ELR (cell line): ENCODE results near the gene PPM1H.
A peak's percentile ranks its signal among the peaks of the same experiment; 100 is the strongest.

Experiments used
- DNase-seq: peaks from one replicate; pipeline ENCODE4 v3.0.0-alpha.2; 2015; ENCODE audit warnings: low read depth

Gene PPM1H

DNA sequence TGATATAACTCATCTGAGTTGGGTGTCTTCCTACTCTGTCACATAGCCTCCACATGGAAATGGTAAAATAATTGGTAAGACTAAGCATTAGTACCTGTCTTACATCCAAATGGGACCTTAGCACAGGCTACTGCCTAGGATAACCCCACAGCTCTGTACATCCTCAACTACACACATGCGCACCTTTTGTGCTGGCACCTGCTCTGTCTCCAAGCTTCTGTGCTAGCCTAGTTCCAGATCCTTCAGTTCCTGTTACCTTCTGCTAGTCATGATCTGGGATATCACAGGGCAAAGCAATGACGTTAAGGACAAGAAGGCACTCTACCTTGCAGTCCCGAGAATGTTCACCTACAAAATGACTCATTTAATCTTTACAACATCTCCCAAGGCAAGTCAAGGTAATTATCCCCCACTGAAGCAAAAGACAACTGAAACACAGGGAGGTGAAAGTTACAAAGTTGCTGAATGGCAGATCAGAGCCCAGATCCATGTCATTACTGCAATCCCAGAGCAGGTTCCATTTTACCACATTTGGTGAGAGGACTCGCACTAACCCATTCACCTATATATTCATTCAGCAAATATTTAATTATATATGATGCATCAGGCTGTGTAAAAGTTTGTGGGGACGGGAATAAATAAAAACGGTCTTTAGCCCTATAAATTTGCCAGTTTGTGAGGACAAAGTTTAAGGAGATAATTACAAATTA lies 61.7 kb downstream of the PPM1H start:
- DNase-seq: no peak

DNA sequence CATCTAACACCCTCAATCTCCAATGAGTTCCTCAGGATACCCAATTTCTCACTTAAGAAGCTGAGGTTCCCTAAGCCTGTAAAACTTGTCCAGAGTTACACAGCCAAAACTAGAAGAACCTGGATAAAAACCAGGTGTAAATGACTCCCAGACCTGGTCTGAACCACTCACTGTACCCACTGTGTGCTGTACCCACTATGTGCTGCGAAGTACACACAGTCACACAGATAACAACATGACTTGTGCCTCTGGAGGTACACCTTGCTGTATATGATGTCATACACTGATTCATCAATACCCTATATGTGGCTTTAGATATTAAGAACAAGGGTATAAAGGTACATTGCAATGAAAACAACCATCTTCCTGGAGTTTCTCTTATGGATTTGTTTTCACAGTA lies 66.1 kb downstream of the PPM1H start:
- DNase-seq: no peak

DNA sequence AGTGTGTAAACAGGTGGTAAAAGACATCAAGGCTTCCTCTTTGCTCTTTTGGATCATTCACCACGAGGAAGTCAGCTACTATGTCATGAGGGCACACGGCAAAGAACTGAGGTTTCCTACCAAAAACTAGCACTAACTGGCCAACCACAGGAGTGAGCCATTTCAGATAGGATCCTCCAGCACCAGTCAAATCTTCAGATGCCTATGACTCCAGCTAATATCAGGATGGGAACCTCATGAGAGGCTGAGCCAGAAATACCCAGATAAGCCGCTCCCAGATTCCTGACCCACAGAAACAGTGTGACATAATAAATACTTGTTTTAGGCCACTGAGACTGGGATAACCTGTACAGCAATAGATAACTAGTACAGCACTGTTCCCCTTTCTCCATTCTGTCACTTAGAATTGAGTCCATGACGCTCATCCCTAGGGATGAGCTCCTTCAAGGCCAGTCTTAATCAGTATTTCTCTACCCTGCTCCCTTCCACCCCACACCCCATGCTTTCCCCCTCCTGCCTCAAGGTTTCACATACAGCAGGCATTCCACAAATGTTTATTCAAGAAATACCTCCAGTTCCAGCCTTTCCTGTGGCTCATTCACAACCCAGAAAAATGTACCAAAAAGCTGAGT lies 68.4 kb downstream of the PPM1H start:
- peak; percentile 87 for DNase-seq

DNA sequence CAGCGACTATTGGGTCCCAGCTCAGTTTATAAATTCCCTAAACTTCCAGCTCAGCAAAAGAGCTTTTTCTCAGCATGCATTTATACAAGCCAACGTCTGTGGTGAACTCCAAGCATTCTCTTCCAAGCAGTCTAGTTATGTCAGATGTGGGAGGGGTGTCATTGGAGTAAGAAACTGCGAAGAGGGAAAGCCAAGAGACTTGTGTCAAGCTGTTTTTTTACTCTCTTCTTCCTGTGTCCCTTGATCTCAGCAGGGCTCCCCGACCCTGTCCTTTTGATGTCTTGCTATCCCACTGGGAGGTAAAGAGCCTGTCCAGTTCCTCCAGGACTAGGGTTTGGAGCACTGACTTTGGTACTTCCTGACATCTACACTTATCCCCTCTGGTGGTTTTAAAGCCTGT lies 69.0 kb downstream of the PPM1H start:
- peak; percentile 9 for DNase-seq

DNA sequence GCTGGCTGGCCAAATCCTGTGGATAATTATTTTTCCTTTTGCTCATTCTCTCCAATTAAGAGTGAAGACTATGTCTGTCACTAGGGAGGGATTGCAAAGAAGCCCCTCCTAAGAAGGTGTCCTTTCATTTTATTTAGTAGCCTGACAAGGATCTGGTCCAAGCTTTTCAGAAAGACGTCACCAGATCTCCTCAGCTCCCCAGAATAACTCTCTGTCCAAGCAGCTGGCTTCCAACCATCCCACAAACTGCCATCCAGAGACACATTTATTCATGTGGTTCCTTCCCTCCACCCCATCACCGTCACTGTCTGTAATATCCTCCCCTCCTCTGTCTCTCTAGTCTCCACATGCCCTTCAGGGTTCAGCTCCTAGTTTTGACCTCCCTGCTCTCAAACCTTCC lies 69.9 kb downstream of the PPM1H start:
- DNase-seq: no peak

DNA sequence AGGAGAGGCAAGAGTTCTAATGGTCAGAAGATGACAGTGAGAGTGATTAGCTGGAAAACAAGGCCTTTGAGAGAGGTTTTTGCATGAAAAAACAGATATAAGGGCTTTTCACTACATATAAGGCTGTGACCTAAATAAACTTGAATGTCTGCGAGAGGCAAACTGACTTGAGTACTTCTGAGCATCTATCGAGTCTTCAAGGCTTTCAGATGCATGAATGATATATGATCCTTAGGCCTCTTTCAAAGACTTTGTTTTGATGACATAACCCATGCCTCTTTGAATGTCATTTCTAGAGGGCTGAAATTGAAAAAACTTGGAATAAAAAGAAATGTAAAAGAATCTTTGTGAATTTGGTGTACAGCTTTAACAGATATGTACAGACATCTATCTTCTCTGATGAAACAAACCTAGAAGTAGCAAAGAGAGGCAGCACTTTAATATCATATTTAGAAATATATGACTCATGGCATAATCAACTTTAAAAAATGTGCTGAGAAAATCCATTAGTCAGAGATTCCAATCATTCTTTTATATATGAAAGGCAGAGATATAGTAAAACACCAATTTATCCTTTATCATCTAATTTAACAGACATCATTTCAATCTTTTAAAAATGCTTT lies 72.6 kb downstream of the PPM1H start:
- peak; percentile 88 for DNase-seq

DNA sequence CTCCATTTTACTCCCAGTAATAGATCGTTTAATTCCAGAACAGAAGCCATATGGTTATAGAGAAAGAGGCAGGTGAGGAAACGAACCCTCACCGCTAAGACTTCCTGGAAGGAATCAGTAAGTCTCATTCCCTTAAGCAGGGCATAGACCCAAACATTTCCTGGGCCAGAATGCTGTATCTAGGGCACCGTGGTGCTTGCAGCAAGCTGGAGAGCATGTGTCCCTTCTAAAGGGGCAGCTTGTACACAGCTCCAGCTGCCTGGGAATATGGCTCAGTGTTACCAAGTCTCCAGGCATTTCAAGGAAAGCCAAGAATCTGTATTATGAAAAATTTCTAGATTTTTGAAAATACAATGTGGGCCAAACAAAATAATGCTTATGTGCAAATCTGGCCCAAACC lies 73.4 kb downstream of the PPM1H start:
- DNase-seq: no peak

DNA sequence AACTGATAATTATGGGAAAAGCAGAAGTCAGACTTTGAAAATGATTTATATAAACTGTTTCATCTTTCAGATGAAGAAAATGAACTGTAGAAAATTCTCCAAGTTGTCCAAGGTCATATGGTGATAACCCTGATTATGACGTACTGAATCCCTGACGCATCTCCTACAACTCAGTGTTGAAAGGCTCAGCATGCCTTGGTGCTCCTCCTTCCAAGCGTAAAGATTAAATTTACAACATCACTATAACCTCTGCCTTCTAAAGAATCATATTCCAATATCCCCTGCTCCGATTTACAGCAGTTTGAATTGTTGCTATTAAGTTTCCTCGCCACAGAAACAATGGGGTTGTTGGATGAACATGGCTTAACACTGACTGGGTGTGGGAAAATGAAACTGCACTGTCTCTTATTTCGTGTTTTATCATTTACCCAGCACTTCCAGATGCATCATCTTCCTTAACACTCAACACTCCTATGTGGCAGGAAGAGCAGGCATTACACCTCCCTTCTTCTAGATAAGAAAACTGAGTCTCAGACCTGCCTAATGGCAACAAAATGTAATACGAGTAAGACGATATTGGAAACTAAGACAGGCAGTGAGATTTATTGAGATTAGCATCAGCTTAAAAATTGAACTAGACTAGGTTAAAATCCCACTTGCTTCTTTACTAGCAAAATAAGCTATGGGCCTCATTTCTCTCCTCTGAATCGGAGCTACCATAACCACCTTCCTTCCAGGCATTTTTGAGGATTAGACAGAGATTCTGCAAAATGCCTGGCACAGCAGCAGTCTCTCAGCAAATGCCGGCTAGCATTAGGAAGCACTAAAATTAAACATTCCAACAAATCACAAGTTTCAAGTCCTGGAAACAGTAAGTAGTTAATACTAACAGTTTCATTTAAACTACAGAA lies 74.2 kb downstream of the PPM1H start:
- DNase-seq: peak; percentile 5

DNA sequence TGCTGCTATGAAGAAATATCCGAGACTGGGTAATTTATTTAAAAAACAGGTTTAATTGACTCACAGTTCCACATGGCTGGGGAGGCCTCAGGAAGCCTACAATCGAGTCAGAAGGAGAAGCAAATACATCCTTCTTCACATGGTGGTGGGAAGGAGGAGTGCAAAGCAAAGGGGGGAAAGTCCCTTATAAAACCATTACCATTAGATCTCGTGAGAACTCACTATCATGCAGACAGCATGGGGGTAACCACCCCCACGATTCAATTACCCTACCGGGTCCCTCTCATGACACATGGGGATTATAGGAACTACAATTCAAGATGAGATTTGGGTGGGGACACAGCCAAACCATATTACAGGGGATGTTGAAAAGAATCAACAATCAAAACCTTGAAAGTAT lies 74.9 kb downstream of the PPM1H start:
- no peak for DNase-seq

DNA sequence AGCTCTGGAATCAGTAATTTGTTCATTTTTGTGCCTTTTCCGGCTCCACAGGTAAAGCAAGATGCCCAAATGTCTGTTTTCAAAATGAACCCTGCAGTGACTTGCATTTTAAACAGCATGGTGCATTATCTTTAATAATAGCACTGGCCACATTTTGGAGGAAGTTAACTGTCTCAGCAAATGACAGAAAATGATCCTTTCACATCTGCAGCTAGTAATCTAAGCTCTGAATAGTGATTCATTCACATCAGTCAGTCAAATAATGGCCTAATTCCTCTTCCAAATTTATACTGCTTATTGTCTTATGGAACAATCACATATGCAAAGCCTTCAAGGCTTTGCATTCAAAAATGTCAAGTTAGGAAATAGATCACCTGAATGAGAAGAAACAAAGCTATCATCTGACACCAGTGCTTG lies 75.6 kb downstream of the PPM1H start:
- DNase-seq: no peak

DNA sequence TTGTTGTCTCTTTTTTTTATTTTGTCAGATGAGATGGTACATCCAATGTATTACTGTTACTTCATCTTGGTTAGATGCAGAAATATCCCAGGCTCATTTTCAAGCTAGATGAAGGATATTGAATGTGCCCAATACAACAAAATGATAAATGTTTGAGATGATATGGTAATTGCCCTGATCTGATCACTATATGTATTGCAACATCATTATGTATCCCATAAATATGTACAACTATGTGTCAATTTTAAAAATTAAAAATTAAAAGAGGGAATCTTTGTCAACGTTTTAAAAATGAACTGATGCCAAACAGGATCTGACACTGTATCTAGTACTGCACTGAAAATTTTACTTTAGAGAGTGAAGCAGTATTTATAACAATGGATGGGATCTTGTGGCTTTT lies 78.5 kb downstream of the PPM1H start:
- no peak for DNase-seq

DNA sequence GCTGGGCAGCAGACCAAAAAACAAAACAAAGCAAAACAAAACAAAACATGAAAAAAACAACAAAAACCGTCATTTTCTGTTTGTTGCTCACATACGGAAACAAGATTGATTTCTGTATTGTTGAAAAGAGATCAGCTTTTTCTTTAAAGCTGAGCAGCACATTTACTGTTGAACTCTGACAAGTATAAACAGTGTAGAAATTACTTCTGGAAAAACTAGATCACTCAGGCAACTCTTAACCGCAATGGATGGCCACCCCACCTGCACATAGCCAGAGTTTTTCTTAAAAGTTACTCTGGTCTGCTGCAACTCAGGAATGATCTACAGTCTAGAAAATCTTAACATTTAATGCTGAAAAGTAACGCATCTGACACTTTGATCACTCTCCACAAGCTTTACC lies 80.9 kb downstream of the PPM1H start:
- no peak for DNase-seq

DNA sequence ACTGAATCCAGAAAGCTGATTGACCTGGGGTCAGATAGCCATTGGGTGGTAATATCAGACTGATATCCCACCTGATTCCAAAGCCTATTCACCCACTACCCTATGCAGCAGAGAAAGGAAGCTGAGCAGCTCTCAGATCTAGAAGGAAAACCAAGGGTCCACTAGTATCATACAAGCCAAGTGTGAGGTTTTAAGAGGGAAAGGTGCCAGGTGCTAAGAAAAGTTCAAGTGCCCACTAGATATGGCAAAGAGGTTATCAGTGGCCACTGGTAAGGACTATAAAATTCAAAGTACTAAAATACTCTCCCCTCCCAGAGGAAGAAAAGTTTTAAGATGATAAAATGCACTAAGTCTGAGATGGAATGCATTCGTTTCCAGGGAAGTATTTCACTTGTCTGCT lies 85.6 kb downstream of the PPM1H start:
- no peak for DNase-seq

DNA sequence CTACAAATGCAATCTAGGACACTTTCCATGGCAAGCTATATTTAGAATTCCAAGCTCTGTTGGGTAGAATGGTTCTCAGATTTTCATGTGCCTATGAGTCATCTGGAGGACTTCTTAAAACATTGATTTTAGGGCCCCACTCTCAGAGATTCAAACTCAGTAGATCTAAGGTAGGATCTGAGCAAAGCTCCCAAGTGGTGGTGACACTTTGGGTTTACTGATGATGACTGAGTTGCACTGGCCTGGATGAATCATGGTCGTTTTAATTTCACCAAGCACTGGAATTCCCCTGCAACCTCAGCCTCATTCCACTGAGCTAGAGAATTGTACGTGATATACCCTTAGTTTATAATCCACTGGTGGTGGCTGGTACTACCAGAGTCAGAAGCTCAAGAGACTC lies 86.5 kb downstream of the PPM1H start:
- peak; percentile 89 for DNase-seq

DNA sequence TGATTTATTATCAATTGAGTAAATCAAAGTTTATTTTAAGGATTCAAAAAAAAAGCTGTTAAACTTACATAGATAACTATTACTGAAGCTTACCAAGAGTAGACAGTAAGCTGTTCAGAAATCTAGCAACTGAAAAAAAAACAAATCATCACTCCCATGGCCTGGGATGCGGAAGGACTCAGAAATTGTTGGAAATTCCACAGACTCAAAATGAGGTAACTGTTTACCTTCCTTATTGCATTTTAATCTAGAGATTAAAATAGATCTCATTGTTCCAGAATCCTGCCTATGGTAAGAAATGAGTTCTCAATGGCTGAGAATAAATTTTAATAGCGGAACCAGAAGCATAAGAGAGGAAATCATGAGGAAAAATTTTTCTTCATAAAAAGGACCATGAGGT lies 87.2 kb downstream of the PPM1H start:
- no peak for DNase-seq

DNA sequence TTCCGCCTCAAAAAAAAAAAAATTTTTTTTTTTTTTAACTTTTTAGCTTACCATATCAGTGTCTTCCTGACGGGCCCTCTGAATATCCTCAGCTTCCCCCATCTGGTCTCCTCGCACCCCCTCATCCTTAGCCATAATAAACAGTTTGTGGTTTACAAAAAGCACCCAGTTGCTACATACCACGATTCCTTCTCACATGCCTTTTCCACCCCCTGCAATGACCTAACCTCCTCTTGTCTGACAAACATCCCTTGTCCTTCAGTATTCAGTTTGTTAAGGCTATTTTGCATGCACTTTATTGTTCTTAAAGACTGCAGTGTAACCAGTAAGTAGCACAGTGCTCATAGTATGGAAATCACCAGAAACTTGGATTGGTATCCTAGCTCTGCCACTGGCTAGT lies 88.5 kb downstream of the PPM1H start:
- DNase-seq: peak; percentile 55

DNA sequence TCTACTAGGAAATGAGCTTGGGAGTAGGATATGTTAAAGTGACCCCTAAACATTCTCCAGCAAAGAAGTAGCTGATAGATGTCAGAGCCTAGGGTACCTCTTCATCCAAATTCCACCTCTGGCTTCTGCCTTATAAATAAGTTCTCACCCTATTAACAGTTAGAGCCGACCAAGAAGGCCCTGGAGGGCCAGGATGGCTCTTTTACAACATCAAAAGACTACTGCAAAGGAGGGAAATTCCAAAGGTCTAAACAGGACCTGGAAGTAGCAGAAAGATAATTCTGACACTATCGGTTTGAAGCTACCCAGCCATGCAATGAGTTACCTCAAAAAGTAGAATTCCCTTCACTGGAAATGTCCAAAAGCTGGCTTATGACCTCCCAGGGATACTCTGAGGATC lies 90.0 kb downstream of the PPM1H start:
- DNase-seq: no peak

DNA sequence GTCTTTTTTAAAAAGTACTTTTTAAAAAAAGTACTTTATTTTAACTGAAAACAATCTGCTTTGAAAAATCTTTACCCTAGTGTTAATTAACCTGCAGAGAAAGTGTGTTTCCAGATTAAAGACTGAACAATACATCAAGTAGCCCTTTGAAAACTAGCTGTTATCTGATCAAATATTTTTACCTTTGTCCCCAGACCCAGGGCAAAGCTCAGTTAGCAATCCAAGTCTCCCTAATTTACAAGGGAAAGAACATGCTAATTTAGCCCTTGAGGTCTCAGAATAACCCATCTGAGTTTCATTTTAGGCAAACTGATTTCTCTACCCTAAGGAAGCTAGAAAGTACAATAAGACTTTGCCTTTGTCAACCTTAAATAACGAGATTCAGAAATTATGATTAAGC lies 91.2 kb downstream of the PPM1H start:
- no peak for DNase-seq

DNA sequence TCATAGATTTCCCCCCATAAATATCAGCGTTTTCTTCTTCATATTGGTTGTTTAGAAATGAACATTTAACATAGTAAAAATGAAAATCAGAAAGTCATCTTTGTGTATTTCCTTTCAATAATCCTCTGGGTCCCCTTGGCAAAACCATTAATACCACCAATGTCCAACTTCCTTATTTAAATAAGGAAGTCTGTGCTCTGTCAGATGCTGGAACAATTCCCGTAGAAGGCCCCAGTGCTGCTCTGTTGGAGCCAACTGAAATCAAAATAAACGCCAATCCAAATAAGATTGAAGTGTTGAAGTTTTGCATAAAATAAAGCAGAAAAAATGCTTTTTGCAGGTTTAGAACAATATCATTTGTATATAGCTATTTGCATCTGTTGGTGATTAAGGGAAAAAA lies 93.1 kb downstream of the PPM1H start:
- DNase-seq: no peak

DNA sequence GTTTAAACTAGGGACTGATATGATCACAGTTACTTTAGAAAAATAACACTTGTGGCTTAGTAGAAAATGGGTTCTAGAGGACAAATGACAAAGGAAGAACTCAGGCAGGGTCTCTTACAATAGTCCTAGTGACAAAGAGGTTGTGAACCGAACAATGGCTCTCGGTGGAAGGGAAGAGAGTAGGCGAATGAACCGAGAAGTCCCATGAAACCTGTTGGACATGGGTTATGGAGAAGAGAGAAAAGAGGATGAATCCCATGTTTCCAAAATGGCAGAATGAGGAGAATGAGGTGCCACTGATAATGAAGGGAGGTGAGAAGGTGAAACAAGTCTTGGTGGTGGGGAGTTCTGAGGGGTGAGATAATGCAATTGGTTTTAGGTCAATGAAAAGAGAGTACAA lies 94.1 kb downstream of the PPM1H start:
- no peak for DNase-seq

DNA sequence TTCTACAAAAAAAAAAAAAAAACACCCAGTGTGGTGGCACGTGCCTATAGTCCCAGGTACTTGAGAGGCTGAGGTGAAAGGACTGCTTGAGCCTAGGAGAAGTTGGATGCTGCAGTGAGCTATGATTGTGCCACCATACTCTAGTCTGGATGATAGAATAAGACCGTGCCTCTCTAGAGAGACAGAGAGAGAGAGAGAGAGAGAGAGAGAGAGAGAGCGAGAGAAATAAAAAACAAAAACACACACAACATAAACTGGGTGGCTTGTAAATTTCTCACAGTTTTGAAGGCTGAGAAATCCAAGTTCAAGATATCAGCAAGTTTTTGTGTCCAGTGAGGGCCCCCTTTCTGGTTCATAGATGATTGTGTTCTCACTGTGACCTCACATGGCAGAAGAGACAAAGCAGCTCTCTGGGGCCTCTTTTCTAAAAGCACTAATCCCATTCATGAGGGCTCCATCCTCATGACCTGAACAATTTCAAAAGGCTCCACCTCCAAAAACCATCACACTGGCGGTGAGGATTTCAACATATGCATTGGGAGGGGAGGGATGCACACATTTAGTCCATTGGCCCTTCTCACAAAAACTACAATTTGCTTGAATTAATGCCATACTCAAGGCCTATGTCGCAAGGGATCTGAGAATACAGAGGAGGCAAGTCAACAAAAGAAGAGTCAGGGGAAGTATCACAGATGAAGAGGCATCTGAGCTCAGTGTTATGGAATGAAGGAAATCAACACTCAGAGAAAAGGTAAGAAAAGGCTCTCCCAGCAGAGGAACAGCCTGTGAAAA lies 94.9 kb downstream of the PPM1H start:
- no peak for DNase-seq
